ENCODE data around the gene STOX1. TPM values are rescaled to one million over a fixed set of nuclear protein-coding genes. Genes with fewer than 3 reads are reported as not detected.

Gene STOX1
- total RNA-seq, 2 experiments from 2014 or later = 2.6 to 2.8 TPM

DNA sequence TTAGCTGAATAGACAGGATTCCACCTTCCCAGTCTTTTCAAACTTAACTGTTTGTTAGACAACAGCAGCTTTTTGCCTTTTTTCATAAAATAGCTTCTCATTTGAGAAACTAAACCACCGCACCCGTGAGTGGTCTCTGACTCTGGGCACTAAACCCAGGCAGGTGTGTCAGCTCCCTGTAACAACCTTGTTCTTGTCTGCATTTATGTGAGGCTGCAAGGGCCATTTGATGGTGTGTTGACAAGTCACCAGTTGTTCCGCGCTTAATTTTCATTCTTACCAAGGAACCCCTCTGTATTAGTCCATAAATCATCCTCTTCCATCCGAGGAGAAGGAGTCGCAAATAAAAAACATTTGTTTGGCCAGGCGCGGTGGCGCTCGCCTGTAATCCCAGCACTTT is 1.5 kb downstream of the STOX1 start:
- Histone ChIP-seq H3K4me1 (ENCODE audit: insufficient read depth, low read length, poor library complexity, severe bottlenecking) (peaks cover 9% of the 10 kb centered on the region), H3K9me3 (ENCODE audit: low read length) (no peaks in the 10 kb centered on the region), H3K36me3 (ENCODE audit: insufficient read depth, low read length) (no peaks in the 10 kb centered on the region), H3K79me2 (ENCODE audit: insufficient read depth, low read depth, low read length) (no peaks in the 10 kb centered on the region), H2AFZ (ENCODE audit: low read length) (peak overlapping the region; percentile 62; the same call in 1 of the 2 replicates), H3K4me2 (ENCODE audit: low read length) (peak overlapping the region; percentile 69), H3K4me3 (ENCODE audit: low read depth, low read length, poor library complexity, severe bottlenecking) (peak overlapping the region; percentile 66), H3K9me2 (ENCODE audit: insufficient read depth, low read length) (no peaks in the 10 kb centered on the region), H3K27ac (ENCODE audit: low read depth, low read length, poor library complexity, severe bottlenecking) (no peak overlapping the region), H4K20me1 (ENCODE audit: insufficient read depth, low read length) (no peaks in the 10 kb centered on the region)
- POLR2A ChIA-PET = interaction anchor here (0.6 kb wide), 1 partner anchor 16 kb away, joined by 3 read pairs; no protein-coding TSS in a partner anchor
- BruUV-seq (replicated peaks) = TSS peak; percentile 65
- TF ChIP-seq EZH2phosphoT487 (IDR thresholded peaks at IDR 0.05; ENCODE audit: borderline replicate concordance, low read depth, low read length) (no peak), CTCF (conservative IDR thresholded peaks at IDR 0.05; ENCODE audit: low read length) (no peak)
- CTCF ChIA-PET (ENCODE audit: unreplicated experiment) = interaction anchor here (1.2 kb wide), 1 partner anchor 278 kb away, joined by 3 read pairs; no protein-coding TSS in a partner anchor
- intact Hi-C loops (cut with micrococcal nuclease; ENCODE audit: unreplicated experiment) = loop anchor here (5.0 to 10.0 kb wide), 2 partner anchors 274 to 302 kb away; partner anchors contain the start of gene SLC25A16
- no peak for DNase-seq (ENCODE audit: low spot score)

DNA sequence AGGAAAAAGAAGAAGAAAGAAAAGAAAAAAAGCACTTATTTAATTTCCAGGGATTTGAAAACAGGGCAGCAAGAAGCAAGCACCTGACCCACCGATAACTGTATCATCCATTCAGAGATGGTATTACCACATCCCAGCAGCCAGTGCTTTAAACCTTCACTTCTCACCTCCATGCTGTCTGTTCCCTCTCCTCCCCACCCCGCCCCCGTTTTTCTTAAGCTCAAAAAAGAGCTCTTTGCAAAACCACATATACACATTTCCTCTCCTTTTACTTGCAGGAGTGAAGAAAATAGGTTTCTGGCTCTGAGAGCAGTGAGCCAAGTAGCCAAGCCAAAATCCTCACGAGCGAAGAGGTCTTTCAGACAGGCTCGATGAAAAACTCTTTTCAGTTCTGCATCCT is 2.2 kb downstream of the STOX1 start:
- no peaks in the 10 kb centered on the region for H3K36me3 ChIP-seq (ENCODE audit: insufficient read depth, low read length)
- intact Hi-C loops (cut with micrococcal nuclease; ENCODE audit: unreplicated experiment) = loop anchor here (5.0 to 10.0 kb wide), 2 partner anchors 275 to 302 kb away; partner anchors contain the start of gene SLC25A16
- H4K20me1 ChIP-seq (ENCODE audit: insufficient read depth, low read length) = no peaks in the 10 kb centered on the region
- ChIA-PET CTCF (ENCODE audit: unreplicated experiment) (no interaction called here), POLR2A (interaction anchor here (0.6 kb wide), 2 partner anchors 128 to 454 kb away, joined by 3 to 4 read pairs; no protein-coding TSS in a partner anchor)
- no peaks in the 10 kb centered on the region for H3K9me3 ChIP-seq (ENCODE audit: low read length)
- H3K4me3 ChIP-seq (ENCODE audit: low read depth, low read length, poor library complexity, severe bottlenecking) = no peak overlapping the region
- H3K79me2 ChIP-seq (ENCODE audit: insufficient read depth, low read depth, low read length) = no peaks in the 10 kb centered on the region
- no TSS peak for BruUV-seq (replicated peaks)
- TF ChIP-seq EZH2phosphoT487 (IDR thresholded peaks at IDR 0.05; ENCODE audit: borderline replicate concordance, low read depth, low read length) (no peak), CTCF (conservative IDR thresholded peaks at IDR 0.05; ENCODE audit: low read length) (no peak)
- no peak overlapping the region for H3K27ac ChIP-seq (ENCODE audit: low read depth, low read length, poor library complexity, severe bottlenecking)
- H2AFZ ChIP-seq (ENCODE audit: low read length) = no peak overlapping the region
- no peak for DNase-seq (ENCODE audit: low spot score)
- H3K4me2 ChIP-seq (ENCODE audit: low read length) = no peak overlapping the region
- no peaks in the 10 kb centered on the region for H3K9me2 ChIP-seq (ENCODE audit: insufficient read depth, low read length)
- peaks cover 9% of the 10 kb centered on the region for H3K4me1 ChIP-seq (ENCODE audit: insufficient read depth, low read length, poor library complexity, severe bottlenecking)

DNA sequence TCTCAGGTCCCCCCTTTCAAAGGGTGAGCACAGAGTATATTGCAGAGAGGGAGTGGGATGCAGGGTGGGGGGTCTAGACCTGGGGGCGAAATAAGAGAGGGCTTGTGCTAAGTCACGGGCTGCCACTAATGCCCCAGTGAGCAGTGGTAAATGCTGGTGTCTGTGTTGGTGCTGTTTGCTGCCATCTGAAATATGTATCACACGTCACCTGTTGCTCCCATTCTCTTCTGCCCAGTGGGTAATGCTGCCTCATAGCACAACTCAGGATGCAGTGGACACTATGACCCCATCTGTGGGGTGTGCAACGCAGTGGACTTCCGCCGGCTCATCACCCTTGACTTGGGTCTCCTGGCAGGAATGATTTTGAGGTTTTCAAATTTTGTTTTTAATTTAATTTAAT is 2.6 kb downstream of the STOX1 start:
- POLR2A ChIA-PET = interaction anchor here (0.6 kb wide), 1 partner anchor 454 kb away, joined by 3 read pairs; no protein-coding TSS in a partner anchor
- Histone ChIP-seq H3K36me3 (ENCODE audit: insufficient read depth, low read length) (no peaks in the 10 kb centered on the region), H3K9me3 (ENCODE audit: low read length) (no peaks in the 10 kb centered on the region), H3K79me2 (ENCODE audit: insufficient read depth, low read depth, low read length) (no peaks in the 10 kb centered on the region), H3K27ac (ENCODE audit: low read depth, low read length, poor library complexity, severe bottlenecking) (no peak overlapping the region), H3K4me1 (ENCODE audit: insufficient read depth, low read length, poor library complexity, severe bottlenecking) (peaks cover 9% of the 10 kb centered on the region), H4K20me1 (ENCODE audit: insufficient read depth, low read length) (no peaks in the 10 kb centered on the region), H3K4me2 (ENCODE audit: low read length) (no peak overlapping the region), H3K4me3 (ENCODE audit: low read depth, low read length, poor library complexity, severe bottlenecking) (no peak overlapping the region), H2AFZ (ENCODE audit: low read length) (no peak overlapping the region), H3K9me2 (ENCODE audit: insufficient read depth, low read length) (no peaks in the 10 kb centered on the region)
- BruUV-seq (replicated peaks) = no TSS peak
- intact Hi-C loops (cut with micrococcal nuclease; ENCODE audit: unreplicated experiment) = loop anchor here (5.0 to 10.0 kb wide), 2 partner anchors 275 to 303 kb away; partner anchors contain the start of gene SLC25A16
- no peak for DNase-seq (ENCODE audit: low spot score)
- CTCF ChIA-PET (ENCODE audit: unreplicated experiment) = no interaction called here
- TF ChIP-seq CTCF (conservative IDR thresholded peaks at IDR 0.05; ENCODE audit: low read length) = no peak
